Myocyte (in vitro differentiated cells): ENCODE results near the gene SPNS1. TPM values are rescaled to one million over a fixed set of nuclear protein-coding genes. Genes with fewer than 3 reads are reported as not detected.

Source experiments
- DNase-seq: peaks from one replicate; pipeline ENCODE4 v3.0.0-alpha.2; 2012; ENCODE audit warnings: low read depth
- total RNA-seq: library from RNA; depleted of rRNA; stranded (reverse); fragments of >200 nt; gene quantifications from 2 replicates; pipeline ENCODE4 v1.2.3, GENCODE V29; 2014

SPNS1 gene
- total RNA-seq, 1 donor from 2014 or later = 37.6 TPM

DNA sequence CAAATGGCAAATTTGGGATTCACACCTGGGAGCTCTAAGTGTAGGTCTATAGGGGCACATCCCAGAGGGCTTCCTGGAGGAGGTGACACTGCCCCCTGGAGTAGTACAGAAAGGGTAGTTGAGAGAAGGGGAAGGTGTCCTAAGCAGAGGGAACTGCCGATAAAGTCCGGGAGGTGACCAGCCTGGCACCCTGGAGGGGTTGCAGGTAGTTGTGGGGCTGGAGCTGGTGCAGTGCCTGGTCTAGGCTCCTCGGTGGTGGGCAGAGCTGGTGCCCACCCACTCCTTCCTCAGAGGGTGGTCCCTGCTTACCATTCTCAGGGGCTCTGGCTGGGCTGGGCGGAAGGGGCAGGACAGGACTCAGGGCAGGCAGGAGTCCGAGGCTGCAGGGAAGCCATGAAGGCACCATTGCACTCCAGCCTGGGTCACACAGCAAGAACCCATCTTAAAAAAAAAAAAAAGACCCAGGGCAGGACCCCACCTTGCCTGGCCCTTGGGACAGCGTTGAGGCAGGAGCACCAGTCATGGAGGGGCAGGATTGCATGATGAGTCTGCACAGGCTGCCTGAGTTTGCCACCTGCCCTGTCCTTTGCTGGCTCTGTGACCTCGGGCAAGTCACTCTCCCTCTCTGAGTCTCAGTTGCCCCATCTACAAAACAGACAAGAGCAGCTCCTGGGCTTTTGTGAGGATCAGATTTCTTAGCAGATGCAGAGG is 54.0 kb downstream of the SPNS1 start:
- no peak for DNase-seq

DNA sequence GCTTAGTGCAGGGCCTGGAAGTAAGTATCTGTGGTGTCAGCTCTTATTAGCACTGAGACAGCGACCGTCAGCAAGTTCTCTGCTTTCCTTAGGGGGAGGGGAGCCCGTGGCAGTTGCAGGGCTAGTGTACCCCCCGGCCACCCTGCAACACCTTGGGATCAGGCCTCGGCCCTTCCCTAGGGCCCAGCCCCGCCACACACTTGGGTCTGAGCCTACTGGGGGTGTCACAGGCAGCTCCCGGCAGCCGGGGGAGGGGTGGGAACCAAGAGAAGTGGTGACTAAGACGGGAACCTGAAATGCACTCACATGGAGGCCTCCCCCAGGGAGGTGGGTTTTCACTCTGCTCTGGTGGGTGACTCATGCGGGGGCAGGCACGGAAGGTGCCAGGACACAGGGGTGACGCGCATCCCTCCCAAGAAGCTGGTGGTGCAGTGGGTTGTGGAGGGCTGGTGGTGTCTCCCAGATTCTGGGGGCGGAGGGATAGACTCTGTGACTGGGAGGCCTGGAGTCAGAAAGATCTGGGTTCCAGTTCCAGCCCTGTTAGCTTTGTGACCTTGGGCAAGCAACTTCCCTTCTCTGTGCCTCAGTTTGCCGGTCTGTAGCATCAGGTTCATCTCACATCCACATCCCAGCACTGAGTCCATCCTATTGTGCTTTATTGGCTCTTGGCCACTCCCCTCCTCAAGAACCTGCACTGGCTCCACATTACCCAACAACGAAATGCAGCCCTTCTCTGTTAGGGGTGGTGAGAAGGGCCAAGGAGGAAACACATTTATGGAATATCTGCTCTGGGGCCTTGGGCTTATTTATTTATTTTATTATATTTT is 54.8 kb downstream of the SPNS1 start:
- peak; percentile 81 for DNase-seq

DNA sequence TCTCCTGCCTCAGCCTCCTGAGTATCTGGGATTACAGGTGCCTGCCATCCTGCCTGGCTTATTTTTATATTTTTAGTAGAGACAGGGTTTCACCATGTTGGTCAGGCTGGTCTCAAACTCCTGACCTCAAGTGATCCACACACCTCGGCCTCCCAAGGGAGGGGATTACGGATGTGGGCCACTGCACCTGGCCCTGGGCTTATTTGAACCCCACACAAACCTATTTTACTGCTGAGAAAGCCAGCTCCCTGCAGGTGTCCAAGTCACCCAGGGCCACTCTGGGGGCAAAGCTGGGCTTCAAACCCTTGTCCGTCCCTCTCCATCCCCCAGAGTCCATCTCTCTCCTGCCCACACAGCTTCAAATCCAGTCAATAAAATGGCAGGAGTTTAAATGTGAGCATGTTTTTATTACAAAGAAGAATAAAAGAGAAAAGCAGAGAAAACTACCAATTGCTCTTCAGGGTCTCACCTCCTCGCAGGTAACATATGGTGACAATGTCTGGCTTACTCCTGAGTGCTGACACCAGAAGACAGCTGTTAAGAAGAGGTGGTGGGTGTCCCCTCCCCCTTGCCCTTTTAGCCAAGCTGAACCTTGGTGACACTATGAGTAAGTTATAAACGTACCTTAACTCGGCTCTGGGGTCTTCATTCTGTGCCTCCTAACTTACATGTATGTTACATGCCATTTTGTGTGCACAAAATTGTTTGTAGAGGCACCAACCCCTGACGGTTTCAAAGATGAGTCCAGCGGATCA is 55.7 kb downstream of the SPNS1 start:
- no peak for DNase-seq

Other genes with a start within 250 kb of the SPNS1 start
- 0.68 and 1.1 TPM in 2 replicates for gene NPIPB9, start 223.0 kb upstream of the SPNS1 start, total RNA-seq
- gene ATXN2L, start 151.8 kb upstream of the SPNS1 start, total RNA-seq = 55.4 and 70.0 TPM in 2 replicates
- gene TUFM, start 128.4 kb upstream of the SPNS1 start, total RNA-seq = 144 and 154 TPM in 2 replicates
- gene SH2B1, start 110.9 kb upstream of the SPNS1 start, total RNA-seq = 33.8 and 36.3 TPM in 2 replicates
- 103 and 120 TPM in 2 replicates for gene ATP2A1, start 96.3 kb upstream of the SPNS1 start, total RNA-seq
- gene RABEP2, start 49.5 kb upstream of the SPNS1 start, total RNA-seq = 36.6 and 41.5 TPM in 2 replicates
- not detected in 2 replicates for gene CD19, start 42.8 kb upstream of the SPNS1 start, total RNA-seq
- 15.0 and 17.9 TPM in 2 replicates for gene NFATC2IP, start 23.8 kb upstream of the SPNS1 start, total RNA-seq
- gene LAT, start 10.3 kb downstream of the SPNS1 start, total RNA-seq = 0.68 and 1.8 TPM in 2 replicates